Calu3 (cell line): Measurements from ENCODE around the gene STAG3. TPM values are rescaled to one million over a fixed set of nuclear protein-coding genes. Genes with fewer than 3 reads are reported as not detected.
"Not testable (repeated sequence)": the region's sequence is repeated elsewhere in the genome, so short reads cannot be mapped to it uniquely, and the experiment has no call there.

Source experiments
- BruUV-seq: library from RNA; stranded (reverse); fragments of 400-500 nt; replicated peaks from 2 replicates; lab custom pipeline; 2021; lab: Mats Ljungman, UMichigan
- CTCF ChIA-PET: fragments of 300-600 bp; sonication (Branson Sonifier 250); formaldehyde crosslinking; loops from one replicate; lab custom pipeline; 2022; ENCODE audit warnings: antibody characterized with exemption; lab: Charles Lee
- DNase-seq: peaks from one replicate; pipeline ENCODE4 v3.0.0; 2022
- H3K27ac Mint-ChIP-seq: one replicate; pipeline ENCODE4 v1.8.0; 2022; ENCODE audit warnings: mixed read lengths; ENCODE audit not compliant: unreplicated experiment
- H3K27me3 Mint-ChIP-seq: one replicate; pipeline ENCODE4 v1.8.0; 2022; ENCODE audit warnings: mixed read lengths; ENCODE audit not compliant: unreplicated experiment
- H3K36me3 Mint-ChIP-seq: one replicate; pipeline ENCODE4 v1.8.0; 2022; ENCODE audit warnings: mild to moderate bottlenecking, moderate library complexity, mixed read lengths; ENCODE audit not compliant: insufficient read depth, unreplicated experiment
- H3K4me1 Mint-ChIP-seq: one replicate; pipeline ENCODE4 v1.8.0; 2022; ENCODE audit warnings: mild to moderate bottlenecking, low read depth, mixed read lengths; ENCODE audit not compliant: unreplicated experiment
- H3K4me3 Mint-ChIP-seq: one replicate; pipeline ENCODE4 v1.8.0; 2022; ENCODE audit warnings: mild to moderate bottlenecking, low read depth, moderate library complexity, mixed read lengths; ENCODE audit not compliant: unreplicated experiment
- H3K9me3 Mint-ChIP-seq: one replicate; pipeline ENCODE4 v1.8.0; 2022; ENCODE audit warnings: low read depth, mixed read lengths; ENCODE audit not compliant: unreplicated experiment
- intact Hi-C: fragments of 100-400 bp; cut with micrococcal nuclease; formaldehyde crosslinking; loops from one replicate; pipeline ENCODE4 v1.10.0; 2022; ENCODE audit not compliant: unreplicated experiment
- total RNA-seq: library from RNA; stranded (reverse); gene quantifications from 2 replicates; pipeline ENCODE4 v1.2.3, GENCODE V29; 2022
- TF ChIP-seq, protein P1 (sequence below): fragments of 200-600 bp; IDR thresholded peaks from one replicate; pipeline ENCODE4 v1.8.0; 2022; ENCODE audit warnings: antibody characterized with exemption; ENCODE audit not compliant: unreplicated experiment

STAG3 gene
- total RNA-seq, 1 experiment from 2014 or later = 0.66 TPM

DNA sequence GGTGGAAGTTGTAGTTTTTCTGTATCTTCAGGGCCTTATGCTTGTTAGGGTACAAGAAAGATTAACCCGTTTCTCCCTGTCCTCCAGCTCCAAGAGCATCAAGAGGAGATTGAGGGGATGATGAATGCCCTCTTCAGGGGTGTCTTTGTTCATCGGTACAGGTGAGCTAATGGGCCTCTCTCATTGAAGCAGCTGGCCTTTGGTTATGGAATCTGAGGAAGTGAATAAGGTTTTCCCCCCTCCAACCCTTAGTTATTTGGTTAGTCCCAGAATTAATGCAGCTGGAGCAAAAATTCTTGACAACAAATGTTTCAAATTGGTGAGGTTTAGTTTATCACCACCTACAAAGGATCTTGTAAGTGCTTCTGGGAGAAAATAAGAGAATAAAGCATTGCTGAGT, 17.5 kb downstream of the STAG3 start:
- Mint-ChIP-seq H3K9me3 (no peaks in the 10 kb centered on the region), H3K36me3 (no peaks in the 10 kb centered on the region), H3K27ac (no peak overlapping the region), H3K4me1 (no peaks in the 10 kb centered on the region), H3K4me3 (no peak overlapping the region), H3K27me3 (peaks cover 34% of the 10 kb centered on the region)
- DNase-seq = no peak
- TF ChIP-seq, protein P1, sequence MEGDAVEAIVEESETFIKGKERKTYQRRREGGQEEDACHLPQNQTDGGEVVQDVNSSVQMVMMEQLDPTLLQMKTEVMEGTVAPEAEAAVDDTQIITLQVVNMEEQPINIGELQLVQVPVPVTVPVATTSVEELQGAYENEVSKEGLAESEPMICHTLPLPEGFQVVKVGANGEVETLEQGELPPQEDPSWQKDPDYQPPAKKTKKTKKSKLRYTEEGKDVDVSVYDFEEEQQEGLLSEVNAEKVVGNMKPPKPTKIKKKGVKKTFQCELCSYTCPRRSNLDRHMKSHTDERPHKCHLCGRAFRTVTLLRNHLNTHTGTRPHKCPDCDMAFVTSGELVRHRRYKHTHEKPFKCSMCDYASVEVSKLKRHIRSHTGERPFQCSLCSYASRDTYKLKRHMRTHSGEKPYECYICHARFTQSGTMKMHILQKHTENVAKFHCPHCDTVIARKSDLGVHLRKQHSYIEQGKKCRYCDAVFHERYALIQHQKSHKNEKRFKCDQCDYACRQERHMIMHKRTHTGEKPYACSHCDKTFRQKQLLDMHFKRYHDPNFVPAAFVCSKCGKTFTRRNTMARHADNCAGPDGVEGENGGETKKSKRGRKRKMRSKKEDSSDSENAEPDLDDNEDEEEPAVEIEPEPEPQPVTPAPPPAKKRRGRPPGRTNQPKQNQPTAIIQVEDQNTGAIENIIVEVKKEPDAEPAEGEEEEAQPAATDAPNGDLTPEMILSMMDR = no peak
- intact Hi-C loops = no loop called here
- CTCF ChIA-PET = no interaction called here
- BruUV-seq = no TSS peak

GRCh38 chr7:100195901-100196322, 18.2 kb downstream of the STAG3 start:
- H3K36me3 Mint-ChIP-seq, H3K9me3 Mint-ChIP-seq, intact Hi-C loops, H3K4me1 Mint-ChIP-seq, BruUV-seq, DNase-seq, CTCF ChIA-PET, H3K27ac Mint-ChIP-seq, H3K4me3 Mint-ChIP-seq: not testable (repeated sequence)
- H3K27me3 Mint-ChIP-seq = peaks cover 41% of the 10 kb centered on the region

DNA sequence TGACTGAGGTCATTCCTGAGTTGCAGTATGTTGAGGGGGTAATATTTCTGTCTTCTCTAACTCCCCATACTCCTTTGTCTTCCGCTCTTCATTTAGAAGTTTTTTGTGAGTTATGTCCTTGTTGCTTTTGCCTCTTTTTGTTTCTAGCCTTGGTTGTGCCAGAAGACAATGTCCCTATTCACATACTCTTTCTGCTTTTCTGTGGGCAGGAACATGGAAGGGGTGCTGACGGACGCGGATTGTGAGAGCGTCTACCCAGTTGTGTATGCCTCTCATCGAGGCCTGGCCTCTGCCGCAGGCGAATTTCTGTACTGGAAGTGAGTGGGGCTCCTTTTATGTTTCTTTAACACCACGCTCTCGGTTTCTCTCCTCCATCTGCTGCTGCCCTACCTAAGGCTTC, 20.5 kb downstream of the STAG3 start:
- intact Hi-C loops = no loop called here
- peaks cover 62% of the 10 kb centered on the region for H3K27me3 Mint-ChIP-seq
- no peaks in the 10 kb centered on the region for H3K36me3 Mint-ChIP-seq
- H3K27ac Mint-ChIP-seq = no peak overlapping the region
- no peaks in the 10 kb centered on the region for H3K4me1 Mint-ChIP-seq
- CTCF ChIA-PET = no interaction called here
- TF ChIP-seq, protein P1 = no peak
- BruUV-seq = no TSS peak
- no peak for DNase-seq
- H3K9me3 Mint-ChIP-seq = no peaks in the 10 kb centered on the region
- H3K4me3 Mint-ChIP-seq = no peak overlapping the region

- Mint-ChIP-seq H3K36me3 (no peaks in the 10 kb centered on the region), H3K4me3 (no peak overlapping the region), H3K27me3 (peaks cover 62% of the 10 kb centered on the region), H3K27ac (no peak overlapping the region), H3K9me3 (no peaks in the 10 kb centered on the region), H3K4me1 (no peaks in the 10 kb centered on the region)
- BruUV-seq = no TSS peak
- TF ChIP-seq, protein P1 = no peak
- CTCF ChIA-PET = interaction anchor here (0.5 kb wide), 1 partner anchor 15 kb away, joined by 3 read pairs; no protein-coding TSS in a partner anchor
- DNase-seq = no peak
- intact Hi-C loops = no loop called here
These were observed 23.0 kb downstream of the STAG3 start for GRCh38 chr7:100200693-100201092.

- Mint-ChIP-seq H3K27me3 (peaks cover 51% of the 10 kb centered on the region), H3K27ac (no peak overlapping the region), H3K4me1 (no peaks in the 10 kb centered on the region), H3K9me3 (no peaks in the 10 kb centered on the region), H3K4me3 (no peak overlapping the region), H3K36me3 (no peaks in the 10 kb centered on the region)
- intact Hi-C loops = no loop called here
- no TSS peak for BruUV-seq
- CTCF ChIA-PET = no interaction called here
- DNase-seq = no peak
- TF ChIP-seq, protein P1 = no peak
These were observed 26.7 kb downstream of the STAG3 start for GRCh38 chr7:100204454-100204853.
